ENCODE results near the gene ARID1B.

Gene ARID1B

GRCh38 chr6:156909212-156910010 lies 132.2 kb downstream of the ARID1B start:
- Histone ChIP-seq H3K4me3 (ENCODE audit: low read depth in 1 of 2, low read length in 2 of 2) (no peak overlapping the region), H3K4me1 (ENCODE audit: insufficient read depth, low read length) (peaks cover 24% of the 10 kb centered on the region), H4K20me1 (ENCODE audit: insufficient read depth, low read length) (peaks cover 26% of the 10 kb centered on the region), H3K27ac (ENCODE audit: low read length) (no peak overlapping the region), H3K9ac (ENCODE audit: low read depth, low read length) (no peak overlapping the region), H3K79me2 (ENCODE audit: insufficient read depth, low read length) (peaks cover 94% of the 10 kb centered on the region), H2AFZ (ENCODE audit: low read depth, low read length) (no peak overlapping the region), H3K9me3 (ENCODE audit: insufficient read depth, low read length, severe bottlenecking) (no peaks in the 10 kb centered on the region), H3K36me3 (ENCODE audit: insufficient read depth, low read length) (peaks cover 24% of the 10 kb centered on the region), H3K27me3 (ENCODE audit: insufficient read depth, low read length, poor library complexity) (no peaks in the 10 kb centered on the region), H3K4me2 (ENCODE audit: insufficient read depth, low read length) (no peak overlapping the region)
- DNase-seq = no peak
- 0 out of 3 replicates have a peak, but pooled peaks have one; percentile 8 for ATAC-seq (ENCODE audit: insufficient read depth, low read depth)
- TF ChIP-seq CTCF (IDR thresholded peaks at IDR 0.05; ENCODE audit: borderline replicate concordance, extremely low read depth, low read length, poor library complexity, severe bottlenecking) (no peak), EZH2 (IDR thresholded peaks at IDR 0.05; ENCODE audit: borderline replicate concordance, low read depth, low read length, severe bottlenecking) (no peak)

GRCh38 chr6:156910011-156910334 lies 132.8 kb downstream of the ARID1B start:
- H3K4me3 ChIP-seq (ENCODE audit: low read depth in 1 of 2, low read length in 2 of 2) = no peak overlapping the region
- DNase-seq = no peak
- peaks cover 29% of the 10 kb centered on the region for H4K20me1 ChIP-seq (ENCODE audit: insufficient read depth, low read length)
- peaks cover 24% of the 10 kb centered on the region for H3K4me1 ChIP-seq (ENCODE audit: insufficient read depth, low read length)
- no peak overlapping the region for H2AFZ ChIP-seq (ENCODE audit: low read depth, low read length)
- H3K36me3 ChIP-seq (ENCODE audit: insufficient read depth, low read length) = peaks cover 21% of the 10 kb centered on the region
- H3K9ac ChIP-seq (ENCODE audit: low read depth, low read length) = no peak overlapping the region
- H3K79me2 ChIP-seq (ENCODE audit: insufficient read depth, low read length) = peaks cover 94% of the 10 kb centered on the region
- H3K27me3 ChIP-seq (ENCODE audit: insufficient read depth, low read length, poor library complexity) = no peaks in the 10 kb centered on the region
- no peak overlapping the region for H3K4me2 ChIP-seq (ENCODE audit: insufficient read depth, low read length)
- no peaks in the 10 kb centered on the region for H3K9me3 ChIP-seq (ENCODE audit: insufficient read depth, low read length, severe bottlenecking)
- TF ChIP-seq CTCF (IDR thresholded peaks at IDR 0.05; ENCODE audit: borderline replicate concordance, extremely low read depth, low read length, poor library complexity, severe bottlenecking) (no peak), EZH2 (IDR thresholded peaks at IDR 0.05; ENCODE audit: borderline replicate concordance, low read depth, low read length, severe bottlenecking) (no peak)
- no peak for ATAC-seq (ENCODE audit: insufficient read depth, low read depth)
- no peak overlapping the region for H3K27ac ChIP-seq (ENCODE audit: low read length)

- DNase-seq (no peak), ATAC-seq (ENCODE audit: insufficient read depth, low read depth) (no peak)
- TF ChIP-seq CTCF (IDR thresholded peaks at IDR 0.05; ENCODE audit: borderline replicate concordance, extremely low read depth, low read length, poor library complexity, severe bottlenecking) (no peak), EZH2 (IDR thresholded peaks at IDR 0.05; ENCODE audit: borderline replicate concordance, low read depth, low read length, severe bottlenecking) (no peak)
- Histone ChIP-seq H4K20me1 (ENCODE audit: insufficient read depth, low read length) (peaks cover 30% of the 10 kb centered on the region), H3K4me2 (ENCODE audit: insufficient read depth, low read length) (no peak overlapping the region), H3K36me3 (ENCODE audit: insufficient read depth, low read length) (peaks cover 13% of the 10 kb centered on the region), H3K9me3 (ENCODE audit: insufficient read depth, low read length, severe bottlenecking) (no peaks in the 10 kb centered on the region), H3K4me1 (ENCODE audit: insufficient read depth, low read length) (peaks cover 24% of the 10 kb centered on the region), H3K9ac (ENCODE audit: low read depth, low read length) (no peak overlapping the region), H3K79me2 (ENCODE audit: insufficient read depth, low read length) (peaks cover 90% of the 10 kb centered on the region), H3K27ac (ENCODE audit: low read length) (no peak overlapping the region), H2AFZ (ENCODE audit: low read depth, low read length) (no peak overlapping the region), H3K4me3 (ENCODE audit: low read depth in 1 of 2, low read length in 2 of 2) (no peak overlapping the region), H3K27me3 (ENCODE audit: insufficient read depth, low read length, poor library complexity) (no peaks in the 10 kb centered on the region)
Observed at GRCh38 chr6:156910938-156911337, 133.8 kb downstream of the ARID1B start.

Data from DND-41 (cell line).